T47D (cell line): ENCODE data around the gene IL3.

Experiments used
- DNase-seq, 2 experiments: peaks; one replicate each; pipeline versions ENCODE4 v3.0.0 to v3.0.0-alpha.2; 2011 to 2012; ENCODE audit warnings: low read depth in 1 of 2, low spot score in 1 of 2
- JUND ChIP-seq: IDR thresholded peaks from 2 replicates; pipeline ENCODE4 v1.6.1; 2012; ENCODE audit warnings: low read depth
- in situ Hi-C: cut with HindIII; loops from 2 replicates; pipeline ENCODE4 v1.10.0; 2016; ENCODE audit warnings: low sequenced_read_pairs, low pct_unique_long_range_greater_than_20kb

Gene IL3

DNA sequence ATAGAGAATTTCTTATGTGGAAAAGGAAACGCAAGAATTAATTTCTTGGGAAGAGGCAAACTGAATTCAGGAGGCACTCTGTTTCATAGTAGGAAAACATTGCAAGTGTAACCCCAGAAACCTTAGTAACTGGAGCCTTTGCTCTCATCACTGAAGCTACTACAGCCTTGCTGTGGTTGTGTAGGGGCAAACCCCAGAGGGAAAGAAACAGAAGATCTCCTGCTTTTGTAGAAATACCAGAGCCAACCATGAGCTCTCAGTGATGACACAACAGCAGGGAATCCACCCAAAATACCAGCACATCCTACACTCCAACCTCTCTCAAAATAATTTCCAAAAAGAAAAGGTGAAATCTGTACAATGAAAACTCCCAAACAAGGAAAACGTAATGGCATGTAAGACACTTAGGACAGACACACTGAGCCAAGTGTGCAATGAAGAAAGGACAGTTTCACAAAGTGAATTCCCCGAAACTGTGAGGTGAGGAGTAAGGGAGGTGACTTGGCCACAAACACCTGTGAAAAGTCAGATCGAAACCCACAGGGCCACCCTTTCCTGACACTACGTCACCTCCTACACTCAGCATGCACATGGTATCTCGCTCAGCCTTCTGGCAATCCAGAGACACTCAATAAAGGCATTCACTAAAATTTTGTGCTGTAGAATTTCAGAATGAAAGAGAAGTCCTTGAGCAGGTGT lies 40.4 kb upstream of the IL3 start:
- in situ Hi-C loops, result no loop called here
- DNase-seq, result no peak

DNA sequence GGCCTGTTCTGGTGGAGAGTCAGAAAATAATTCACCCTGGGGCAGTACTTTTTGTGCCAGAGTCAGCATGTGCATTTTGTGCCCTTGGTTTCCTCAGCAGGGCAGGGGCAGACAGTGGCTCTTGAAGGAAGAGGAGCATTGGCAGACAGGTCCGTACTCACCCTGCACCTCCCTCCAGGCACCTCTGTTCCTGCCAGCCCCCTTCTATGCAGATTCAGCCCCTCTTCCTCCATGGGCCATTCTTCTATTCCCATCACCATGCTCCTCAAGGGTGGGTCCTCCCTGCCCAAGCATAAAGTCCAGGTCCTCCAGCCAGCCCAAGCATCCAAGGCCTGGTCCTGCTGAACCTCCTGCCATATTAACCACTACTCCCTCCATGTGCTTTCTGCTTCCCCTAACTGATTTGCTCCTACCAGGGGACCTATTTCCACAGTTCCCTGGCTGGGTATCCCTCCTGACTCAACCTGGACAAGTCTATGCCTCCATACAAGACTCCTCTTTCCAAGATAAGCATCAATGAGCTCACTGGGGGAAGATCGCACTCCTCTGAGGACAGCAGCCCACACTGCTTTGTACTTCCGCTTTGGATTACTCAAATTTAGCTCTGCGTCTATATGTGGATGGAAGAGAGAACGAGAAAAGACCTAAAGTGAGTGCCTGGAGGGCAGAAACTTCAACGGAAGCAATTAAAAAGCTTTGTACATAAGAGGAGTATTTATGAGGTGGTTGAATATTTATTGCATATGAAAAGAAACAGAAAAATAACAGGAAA lies 39.7 kb upstream of the IL3 start:
- no peak for TF ChIP-seq JUND
- in situ Hi-C loops, result no loop called here
- no peak for DNase-seq

More for the DNA sequence above, 40.4 kb upstream of the IL3 start:
- TF ChIP-seq JUND, result no peak

DNA sequence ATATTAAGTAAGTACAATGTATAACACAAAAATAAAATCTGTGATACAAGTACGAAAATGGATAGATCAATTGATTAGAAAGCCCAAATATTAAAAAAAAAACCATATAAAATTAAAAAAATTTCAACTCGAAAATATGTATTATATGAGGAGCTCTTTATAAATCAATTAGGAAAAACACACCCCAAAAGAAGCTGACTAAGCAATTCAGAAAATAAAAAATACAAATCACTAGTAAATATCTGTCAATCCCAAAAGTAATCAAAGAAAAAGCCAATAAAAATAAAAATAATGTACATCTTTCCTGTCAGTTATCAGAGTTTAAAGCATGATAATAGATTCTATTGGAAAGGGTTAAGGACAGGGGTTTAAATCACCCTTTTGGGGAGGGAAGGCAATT lies 38.8 kb upstream of the IL3 start:
- in situ Hi-C loops, result no loop called here
- no peak for DNase-seq
- TF ChIP-seq JUND, result no peak

GRCh38 chr5:132022737-132023136 lies 37.7 kb upstream of the IL3 start:
- in situ Hi-C loops, result no loop called here
- DNase-seq, result no peak
- TF ChIP-seq JUND, result no peak

- in situ Hi-C loops, result no loop called here
- TF ChIP-seq JUND, result no peak
- DNase-seq, result no peak
These were observed 37.0 kb upstream of the IL3 start for GRCh38 chr5:132023258-132024116.

GRCh38 chr5:132024117-132024435 lies 36.4 kb upstream of the IL3 start:
- no peak for TF ChIP-seq JUND
- DNase-seq, result no peak
- in situ Hi-C loops, result no loop called here

GRCh38 chr5:132024789-132025402 lies 35.6 kb upstream of the IL3 start:
- in situ Hi-C loops, result no loop called here
- peak in 1 of 2 experiments; percentile 60 for DNase-seq
- no peak for TF ChIP-seq JUND

- DNase-seq, result no peak
- in situ Hi-C loops, result no loop called here
- no peak for TF ChIP-seq JUND
These were observed 35.0 kb upstream of the IL3 start for GRCh38 chr5:132025403-132025971.

DNA sequence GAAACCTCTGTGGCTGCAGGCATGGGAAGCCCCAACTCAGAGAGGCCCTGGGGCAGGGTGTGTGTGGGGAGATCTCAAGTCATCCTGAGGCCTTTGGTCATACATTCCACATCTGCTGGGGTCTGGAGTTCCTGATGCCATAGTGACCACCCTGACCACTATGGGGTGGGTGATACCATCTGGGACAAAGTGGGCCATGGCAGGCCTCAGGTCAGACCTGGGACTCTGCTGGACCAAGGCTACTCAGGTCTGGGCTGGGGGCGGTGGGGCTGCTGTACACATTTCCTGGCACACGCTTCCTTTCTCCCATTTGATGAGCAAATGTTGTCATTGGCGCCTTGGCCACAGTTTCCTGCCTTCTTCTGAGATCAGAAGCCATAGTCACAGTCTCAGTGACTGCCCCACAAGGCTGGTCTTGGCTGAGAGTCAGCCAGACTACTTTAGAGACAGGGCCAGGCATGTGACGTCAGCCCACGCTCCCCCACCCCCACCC lies 33.9 kb upstream of the IL3 start:
- in situ Hi-C loops, result no loop called here
- DNase-seq, result no peak

GRCh38 chr5:132027027-132027426 lies 33.4 kb upstream of the IL3 start:
- in situ Hi-C loops, result no loop called here
- TF ChIP-seq JUND, result no peak

More for the DNA sequence above, 33.9 kb upstream of the IL3 start:
- TF ChIP-seq JUND, result no peak

GRCh38 chr5:132029609-132030330 lies 30.7 kb upstream of the IL3 start:
- TF ChIP-seq JUND, result no peak
- in situ Hi-C loops, result no loop called here

More at GRCh38 chr5:132027027-132027426, 33.4 kb upstream of the IL3 start:
- DNase-seq, result no peak

More at GRCh38 chr5:132029609-132030330, 30.7 kb upstream of the IL3 start:
- DNase-seq, result no peak
